Measurements from ENCODE around the gene CCDC197. TPM values are rescaled to one million over a fixed set of nuclear protein-coding genes. Genes with fewer than 3 reads are reported as not detected.

CCDC197 gene
- total RNA-seq, 1 experiment from 2014 or later, result not detected

- ChIA-PET POLR2A (no interaction called here), CTCF (interaction anchor here (4.0 kb wide), 1 partner anchor 18 kb away, joined by 31 read pairs; no protein-coding TSS in a partner anchor)
- Mint-ChIP-seq H3K27me3 (ENCODE audit: low read depth) (no peaks in the 10 kb centered on the region), H3K9me3 (no peaks in the 10 kb centered on the region), H3K4me3 (no peak overlapping the region), H3K4me1 (peaks cover 11% of the 10 kb centered on the region), H3K27ac (no peak overlapping the region), H3K36me3 (peaks cover 92% of the 10 kb centered on the region)
- no peak for TF ChIP-seq STAT6 (CRISPR knock-in tag; conservative IDR thresholded peaks at IDR 0.05; ENCODE audit: low read depth)
- TF ChIP-seq ZNF396 (CRISPR knock-in tag; IDR thresholded peaks at IDR 0.05; ENCODE audit: borderline replicate concordance), result no peak
- no peak for TF ChIP-seq ZNF281 (CRISPR knock-in tag; IDR thresholded peaks at IDR 0.05)
- TF ChIP-seq JUN (CRISPR knock-in tag; IDR thresholded peaks at IDR 0.05), result no peak
- TF ChIP-seq IRF1 (CRISPR knock-in tag; IDR thresholded peaks at IDR 0.05), result no peak
- no peak for TF ChIP-seq ESRRA (CRISPR knock-in tag; IDR thresholded peaks at IDR 0.05; ENCODE audit: borderline replicate concordance)
- TF ChIP-seq CREB1 (CRISPR knock-in tag; IDR thresholded peaks at IDR 0.05), result no peak
- no peak for TF ChIP-seq NR2C2 (CRISPR knock-in tag; IDR thresholded peaks at IDR 0.05)
- TF ChIP-seq FOXK1 (CRISPR knock-in tag; IDR thresholded peaks at IDR 0.05), result no peak
- no peak for TF ChIP-seq ZNF532 (CRISPR knock-in tag; IDR thresholded peaks at IDR 0.05; ENCODE audit: borderline replicate concordance)
- no peak for TF ChIP-seq ZNF232 (CRISPR knock-in tag; IDR thresholded peaks at IDR 0.05)
- TF ChIP-seq ARID4B (CRISPR knock-in tag; IDR thresholded peaks at IDR 0.05; ENCODE audit: borderline replicate concordance), result no peak
- no peak for TF ChIP-seq AR (CRISPR knock-in tag; IDR thresholded peaks at IDR 0.05)
- no peak for DNase-seq (ENCODE audit: low spot score)
- no peak for ATAC-seq
These were observed 57.3 kb downstream of the CCDC197 start for GRCh38 chr14:94054401-94054800.

All from WTC11 (cell line).